Activated naive CD8-positive, alpha-beta T cell treated with anti-CD3 and anti-CD28 coated beads, Interleukin-2, amount 10 ng/mL, durations not matched to agents 7 days and 5 days (primary cell): Measurements from ENCODE around the gene TXNRD2. TPM values are rescaled to one million over a fixed set of nuclear protein-coding genes. Genes with fewer than 3 reads are reported as not detected.
A peak's percentile ranks its signal among the peaks of the same experiment; 100 is the strongest.
"Not testable (repeated sequence)": the region's sequence is repeated elsewhere in the genome, so short reads cannot be mapped to it uniquely, and the experiment has no call there.

Experiments
- ATAC-seq: fragments of 150-1000 bp; cut with Tn5 transposase; one replicate; pipeline ENCODE4 v1.10.0; 2021; ENCODE audit warnings: low read depth, moderate library complexity
- POLR2A ChIA-PET: fragments of 350-600 bp; sonication (Branson Sonifier 250); formaldehyde crosslinking; loops from one replicate; lab custom pipeline; 2021; ENCODE audit warnings: antibody characterized with exemption; lab: Charles Lee
- DNase-seq: peaks from one replicate; pipeline ENCODE4 v3.0.0; 2021
- H3K27ac Mint-ChIP-seq: one replicate; pipeline ENCODE4 v1.8.0; 2022; ENCODE audit warnings: mild to moderate bottlenecking, mixed read lengths
- H3K27me3 Mint-ChIP-seq: one replicate; pipeline ENCODE4 v1.8.0; 2022; ENCODE audit warnings: mild to moderate bottlenecking, moderate library complexity, mixed read lengths
- H3K36me3 Mint-ChIP-seq: one replicate; pipeline ENCODE4 v1.8.0; 2021; ENCODE audit warnings: mild to moderate bottlenecking, mixed read lengths
- H3K4me1 Mint-ChIP-seq: one replicate; pipeline ENCODE4 v1.8.0; 2021; ENCODE audit warnings: mixed read lengths
- H3K4me3 Mint-ChIP-seq: one replicate; pipeline ENCODE4 v1.8.0; 2022; ENCODE audit warnings: mild to moderate bottlenecking, moderate library complexity, mixed read lengths
- H3K9me3 Mint-ChIP-seq: one replicate; pipeline ENCODE4 v1.8.0; 2021; ENCODE audit warnings: mixed read lengths
- total RNA-seq, 2 experiments: library from RNA; stranded (reverse); gene quantifications; one replicate each; pipeline ENCODE4 v1.2.3, GENCODE V29; 2021

The TXNRD2 gene
- total RNA-seq, 2 experiments from 2014 or later = 20.7 to 20.8 TPM

DNA sequence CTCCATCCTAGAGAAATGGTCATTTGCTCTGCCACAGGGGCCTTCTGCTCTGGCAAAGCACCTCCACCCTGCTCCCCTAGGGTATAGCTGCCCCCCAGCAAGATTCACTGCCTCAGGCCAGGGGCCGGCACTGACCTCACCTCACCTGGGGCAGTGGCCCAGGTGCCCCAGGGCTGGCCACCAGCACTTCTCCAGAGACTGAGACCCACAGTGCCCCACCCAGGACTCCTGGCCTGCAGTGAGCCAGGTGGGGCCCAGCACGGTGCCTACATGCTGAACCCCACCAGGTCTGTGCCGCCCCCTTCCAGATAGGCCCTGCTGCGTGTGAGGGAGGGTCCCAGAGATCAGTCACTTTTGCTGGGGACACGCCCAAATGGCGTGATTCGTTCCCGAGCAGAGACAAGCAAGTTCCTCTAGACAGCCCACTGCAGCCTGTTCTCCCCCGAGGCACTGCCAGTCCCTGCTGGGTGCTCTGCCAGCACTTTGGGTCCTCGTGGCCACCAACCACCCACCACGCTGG is 97.7 kb downstream of the TXNRD2 start:
- ATAC-seq = no peak
- H3K4me1 Mint-ChIP-seq = peaks cover 17% of the 10 kb centered on the region
- no peak for DNase-seq
- peaks cover 10% of the 10 kb centered on the region for H3K36me3 Mint-ChIP-seq
- H3K27ac Mint-ChIP-seq = peak overlapping the region; percentile 86
- peak overlapping the region; percentile 58 for H3K4me3 Mint-ChIP-seq
- POLR2A ChIA-PET = interaction anchor here (1.6 to 2.5 kb wide), 3 partner anchors 11 to 48 kb away, joined by 5 to 19 read pairs (median 6); partner anchors contain the start of genes GNB1L and RTL10
- H3K27me3 Mint-ChIP-seq = no peaks in the 10 kb centered on the region
- H3K9me3 Mint-ChIP-seq = no peaks in the 10 kb centered on the region

DNA sequence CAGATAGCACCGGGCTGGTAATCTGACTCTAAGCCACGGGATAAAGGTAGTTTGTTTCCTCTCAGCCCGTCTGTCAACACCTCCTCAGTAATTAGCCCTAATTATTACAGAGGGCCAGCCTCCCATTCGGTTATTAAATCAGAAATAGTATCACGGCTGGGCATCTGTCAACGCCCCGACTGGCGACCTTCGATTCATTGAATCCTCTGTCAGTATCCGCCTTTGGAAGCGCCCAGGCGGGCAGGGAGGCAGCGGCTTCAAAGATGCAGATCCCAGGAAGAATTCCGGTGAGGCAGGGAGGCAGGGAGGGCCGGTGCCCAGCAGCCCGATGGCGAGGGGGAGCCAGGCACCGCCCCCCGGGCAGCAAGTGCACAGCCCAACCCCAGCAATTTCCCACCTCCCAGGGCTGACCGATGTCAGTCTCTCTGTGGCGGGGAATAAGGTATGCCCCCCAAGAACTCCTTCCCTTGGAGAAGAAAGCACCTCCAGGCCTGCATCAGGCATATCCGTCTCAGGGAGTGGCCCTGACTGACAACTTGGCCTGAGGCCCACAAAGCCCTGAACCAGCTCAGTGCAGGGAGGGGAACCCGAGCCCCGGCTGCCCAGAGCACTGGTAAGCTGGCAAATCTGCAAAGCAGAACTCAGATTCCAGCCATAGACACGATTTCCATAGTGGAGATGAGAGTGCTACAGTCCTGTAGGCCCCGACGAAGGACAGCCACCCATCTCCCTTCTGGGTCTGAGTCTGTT is 98.3 kb downstream of the TXNRD2 start:
- ATAC-seq (no peak), DNase-seq (no peak)
- Mint-ChIP-seq H3K27me3 (no peaks in the 10 kb centered on the region), H3K27ac (peak overlapping the region; percentile 21), H3K4me1 (peaks cover 14% of the 10 kb centered on the region), H3K4me3 (no peak overlapping the region), H3K9me3 (no peaks in the 10 kb centered on the region), H3K36me3 (peaks cover 10% of the 10 kb centered on the region)
- POLR2A ChIA-PET = interaction anchor here (1.1 to 2.1 kb wide), 2 partner anchors 49 kb away, joined by 3 to 6 read pairs; no protein-coding TSS in a partner anchor

DNA sequence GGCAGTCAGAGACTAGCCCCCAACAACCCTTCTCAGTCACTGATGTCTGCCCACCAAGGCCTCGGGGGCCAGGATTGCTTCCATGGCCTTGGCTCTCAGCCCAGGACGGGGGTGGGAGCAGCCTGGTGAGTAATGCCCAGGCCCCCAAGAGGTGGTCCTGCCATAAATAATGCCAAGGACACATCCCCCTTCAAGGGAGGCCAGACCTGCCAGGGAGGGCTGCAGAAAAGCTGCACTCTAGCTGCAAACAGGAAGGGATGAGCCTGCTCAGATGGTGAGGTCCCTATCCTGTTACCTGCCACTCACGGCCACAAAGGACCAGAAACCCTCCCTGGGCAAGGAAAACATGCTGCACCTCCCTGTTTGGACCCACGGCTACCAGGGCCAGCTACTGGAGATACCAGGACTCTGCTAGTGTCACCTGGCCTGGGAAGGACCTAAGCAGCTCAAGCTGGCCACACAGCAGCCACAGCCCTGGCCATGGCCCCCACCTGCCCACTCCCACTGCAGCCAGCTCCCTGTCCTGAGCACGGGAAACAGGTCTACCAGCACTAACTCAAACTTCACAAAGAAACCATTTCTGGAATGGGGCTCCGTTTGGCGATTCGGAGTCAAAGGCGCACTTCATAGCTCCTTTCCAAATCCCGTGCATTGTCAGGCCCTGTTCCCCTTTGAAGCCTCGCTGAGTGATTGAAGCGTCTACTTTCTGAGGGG is 99.1 kb downstream of the TXNRD2 start:
- DNase-seq (no peak), ATAC-seq (no peak)
- Mint-ChIP-seq H3K36me3 (peaks cover 4% of the 10 kb centered on the region), H3K9me3 (no peaks in the 10 kb centered on the region), H3K27me3 (no peaks in the 10 kb centered on the region), H3K4me1 (peaks cover 14% of the 10 kb centered on the region), H3K4me3 (no peak overlapping the region), H3K27ac (no peak overlapping the region)
- POLR2A ChIA-PET = interaction anchor here (1.0 to 1.1 kb wide), 2 partner anchors 13 to 50 kb away, joined by 3 read pairs; no protein-coding TSS in a partner anchor

DNA sequence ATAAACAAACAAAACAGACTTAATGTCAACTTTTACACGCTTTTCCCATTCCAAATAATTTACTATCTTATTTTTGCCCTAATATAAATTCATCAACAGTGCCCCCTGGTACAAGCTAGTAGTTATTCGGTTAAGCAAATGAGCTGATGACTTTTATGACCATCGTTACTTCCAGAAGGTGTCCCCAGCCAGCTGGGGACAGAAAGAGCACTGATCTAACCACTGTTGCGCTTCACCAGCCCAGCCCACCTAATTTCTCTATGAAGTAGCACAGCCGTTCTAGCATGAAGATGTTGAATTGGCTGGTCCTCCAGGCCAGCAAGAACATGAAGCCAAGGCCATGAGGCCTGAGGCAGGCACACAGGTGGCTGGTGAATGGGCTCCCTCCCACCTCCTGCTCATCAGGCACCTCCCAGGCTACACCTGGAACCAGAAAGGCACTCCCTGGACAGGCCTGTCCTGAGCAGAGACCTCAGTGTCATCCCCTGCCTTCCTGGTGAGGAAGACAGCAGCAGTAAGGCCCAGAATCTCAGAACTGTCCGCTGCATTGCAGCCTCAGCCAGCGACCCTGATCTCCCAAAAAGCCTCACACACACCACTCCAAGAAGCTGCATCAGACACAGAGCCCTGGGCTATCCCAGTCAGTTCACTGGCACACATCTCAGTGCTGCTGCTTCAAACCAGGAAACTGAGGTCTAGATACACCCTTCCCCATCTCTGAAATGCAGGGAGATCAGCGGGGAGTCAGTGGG is 99.8 kb downstream of the TXNRD2 start:
- no peak overlapping the region for H3K27ac Mint-ChIP-seq
- DNase-seq (no peak), ATAC-seq (no peak)
- H3K36me3 Mint-ChIP-seq = no peaks in the 10 kb centered on the region
- H3K4me3 Mint-ChIP-seq = no peak overlapping the region
- no peaks in the 10 kb centered on the region for H3K9me3 Mint-ChIP-seq
- peaks cover 14% of the 10 kb centered on the region for H3K4me1 Mint-ChIP-seq
- H3K27me3 Mint-ChIP-seq = no peaks in the 10 kb centered on the region
- POLR2A ChIA-PET = interaction anchor here (1.0 to 1.1 kb wide), 2 partner anchors 14 to 50 kb away, joined by 3 read pairs; no protein-coding TSS in a partner anchor

GRCh38 chr22:19840955-19841640 is 100.5 kb downstream of the TXNRD2 start:
- DNase-seq = no peak
- Mint-ChIP-seq H3K27ac (no peak overlapping the region), H3K36me3 (no peaks in the 10 kb centered on the region), H3K4me3 (no peak overlapping the region), H3K9me3 (no peaks in the 10 kb centered on the region), H3K4me1 (peaks cover 14% of the 10 kb centered on the region), H3K27me3 (no peaks in the 10 kb centered on the region)
- no peak for ATAC-seq
- POLR2A ChIA-PET = no interaction called here

GRCh38 chr22:19840059-19840458 is 101.6 kb downstream of the TXNRD2 start:
- H3K27ac Mint-ChIP-seq = no peak overlapping the region
- H3K9me3 Mint-ChIP-seq = no peaks in the 10 kb centered on the region
- POLR2A ChIA-PET = no interaction called here

DNA sequence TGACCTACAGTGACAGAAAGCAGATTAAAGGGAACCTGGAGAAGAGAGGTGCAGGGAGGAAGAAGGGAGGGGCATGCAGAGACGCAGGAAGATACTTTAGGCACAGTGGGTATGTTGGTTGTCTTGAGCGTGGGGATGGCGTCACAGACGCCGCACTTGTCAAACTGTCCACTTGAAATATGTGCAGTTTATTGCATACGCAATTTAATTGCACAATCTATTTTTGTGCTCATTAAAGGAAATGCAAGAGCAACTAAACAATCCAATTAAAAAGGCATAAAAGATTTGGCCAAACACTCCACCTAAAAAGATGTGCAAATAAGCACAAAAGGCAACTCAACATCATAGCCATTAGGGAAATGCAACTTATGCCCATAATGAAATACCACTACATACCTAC is 103.7 kb downstream of the TXNRD2 start:
- POLR2A ChIA-PET = no interaction called here
- no peak overlapping the region for H3K27ac Mint-ChIP-seq

More at GRCh38 chr22:19840059-19840458, 101.6 kb downstream of the TXNRD2 start:
- Mint-ChIP-seq H3K4me3 (no peak overlapping the region), H3K27me3 (no peaks in the 10 kb centered on the region), H3K36me3 (no peaks in the 10 kb centered on the region), H3K4me1 (peaks cover 10% of the 10 kb centered on the region)
- ATAC-seq = no peak
- DNase-seq = no peak

GRCh38 chr22:19836512-19836911 is 105.1 kb downstream of the TXNRD2 start:
- Mint-ChIP-seq H3K27me3 (no peaks in the 10 kb centered on the region), H3K27ac (no peak overlapping the region), H3K4me3 (no peak overlapping the region), H3K4me1 (peaks cover 3% of the 10 kb centered on the region), H3K36me3 (no peaks in the 10 kb centered on the region), H3K9me3 (no peaks in the 10 kb centered on the region)
- DNase-seq (no peak), ATAC-seq (no peak)
- POLR2A ChIA-PET = no interaction called here

More for the DNA sequence above, 103.7 kb downstream of the TXNRD2 start:
- Mint-ChIP-seq H3K4me3 (no peak overlapping the region), H3K36me3 (no peaks in the 10 kb centered on the region), H3K9me3 (no peaks in the 10 kb centered on the region), H3K4me1 (peaks cover 3% of the 10 kb centered on the region), H3K27me3 (no peaks in the 10 kb centered on the region)
- DNase-seq = no peak
- ATAC-seq = no peak

DNA sequence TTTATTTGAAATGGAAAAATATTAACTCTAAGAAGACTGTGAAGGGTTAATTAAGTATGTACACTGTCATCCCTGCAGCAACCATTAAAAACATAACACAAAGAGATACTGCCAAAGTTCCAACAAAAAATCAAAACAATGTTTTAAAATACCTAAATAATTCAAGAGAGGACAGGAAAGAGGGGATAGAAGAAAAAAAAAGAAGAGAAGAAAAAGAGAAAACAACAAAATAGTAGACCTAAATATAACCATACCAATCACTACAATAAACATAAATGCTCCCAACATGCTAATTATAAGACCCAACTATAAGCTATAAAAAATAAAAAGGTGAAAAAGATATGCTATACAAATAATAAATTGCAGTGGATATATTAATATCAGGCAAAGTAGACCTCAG is 107.0 kb downstream of the TXNRD2 start:
- H3K4me1 Mint-ChIP-seq = peaks cover 3% of the 10 kb centered on the region
- DNase-seq = no peak
- H3K36me3 Mint-ChIP-seq = no peaks in the 10 kb centered on the region
- POLR2A ChIA-PET = no interaction called here
- H3K27me3 Mint-ChIP-seq = no peaks in the 10 kb centered on the region
- ATAC-seq = no peak
- H3K9me3 Mint-ChIP-seq = no peaks in the 10 kb centered on the region
- no peak overlapping the region for H3K4me3 Mint-ChIP-seq
- no peak overlapping the region for H3K27ac Mint-ChIP-seq

DNA sequence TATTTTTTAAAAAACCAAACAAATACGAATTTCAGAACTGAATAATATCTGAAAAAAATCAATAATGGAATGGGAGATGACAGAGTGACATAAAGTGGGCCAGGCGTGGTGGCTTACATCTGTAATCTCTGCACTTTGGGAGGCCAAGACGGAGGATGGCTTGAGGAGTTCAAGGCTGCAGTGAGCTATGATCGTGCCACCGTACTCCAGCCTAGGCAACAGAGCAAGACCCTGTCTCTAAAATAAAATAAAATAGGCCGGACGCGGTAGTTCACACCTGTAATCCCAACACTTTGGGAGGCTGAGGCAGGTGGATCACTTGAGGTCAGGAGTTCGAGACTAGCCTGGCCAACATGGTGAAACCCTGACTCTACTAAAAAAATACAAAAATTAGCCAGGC is 108.3 kb downstream of the TXNRD2 start:
- ATAC-seq, DNase-seq, H3K9me3 Mint-ChIP-seq, H3K36me3 Mint-ChIP-seq, H3K27ac Mint-ChIP-seq, POLR2A ChIA-PET, H3K4me1 Mint-ChIP-seq, H3K4me3 Mint-ChIP-seq, H3K27me3 Mint-ChIP-seq: not testable (repeated sequence)

DNA sequence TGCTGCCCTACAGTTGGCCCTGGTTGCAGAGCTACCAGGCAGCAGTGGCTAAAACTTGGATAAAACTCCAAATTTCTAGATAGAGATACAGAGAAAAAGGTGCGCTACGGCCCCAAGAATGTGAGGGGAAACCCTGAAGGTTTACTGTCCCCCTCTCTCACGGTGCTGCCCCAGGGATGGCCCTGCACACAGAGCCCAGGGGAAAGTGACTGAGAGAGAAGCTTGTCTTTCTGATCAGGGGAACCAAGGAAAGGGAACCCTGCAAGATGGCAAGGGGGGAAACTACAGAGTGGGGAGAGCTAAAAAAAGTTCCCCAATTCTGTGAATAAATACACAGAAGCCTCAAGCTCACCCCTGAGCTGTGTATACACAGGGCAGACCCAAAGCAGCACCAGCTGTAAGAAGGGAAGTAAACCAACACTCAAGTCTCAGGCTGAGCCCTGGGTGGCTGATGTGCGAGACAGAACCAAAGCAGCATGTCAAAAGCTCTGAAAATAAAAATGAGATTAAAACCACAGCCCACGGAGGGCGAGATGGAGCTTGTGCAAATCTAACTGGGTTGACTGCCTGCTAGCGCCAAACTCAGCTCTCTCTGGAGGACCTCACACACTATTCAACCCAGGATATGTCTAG is 109.0 kb downstream of the TXNRD2 start:
- ATAC-seq = no peak
- Mint-ChIP-seq H3K9me3 (no peaks in the 10 kb centered on the region), H3K4me3 (no peak overlapping the region), H3K27ac (no peak overlapping the region), H3K4me1 (peaks cover 3% of the 10 kb centered on the region), H3K27me3 (no peaks in the 10 kb centered on the region), H3K36me3 (no peaks in the 10 kb centered on the region)
- POLR2A ChIA-PET = interaction anchor here (1.1 kb wide), 1 partner anchor 22 kb away, joined by 3 read pairs; the partner anchor contains the start of genes GNB1L and RTL10
- no peak for DNase-seq

- H3K27ac Mint-ChIP-seq, H3K36me3 Mint-ChIP-seq, H3K4me3 Mint-ChIP-seq, DNase-seq, H3K4me1 Mint-ChIP-seq, H3K9me3 Mint-ChIP-seq, ATAC-seq, H3K27me3 Mint-ChIP-seq: not testable (repeated sequence)
- POLR2A ChIA-PET = interaction anchor here (1.1 kb wide), 1 partner anchor 23 kb away, joined by 3 read pairs; the partner anchor contains the start of genes GNB1L and RTL10
Observed at GRCh38 chr22:19831979-19832378, 109.6 kb downstream of the TXNRD2 start.
